Endothelial cell of umbilical vein (primary cell): Measurements from ENCODE around the gene SP140.

ENCODE experiments used
- EZH2 ChIP-seq: IDR thresholded peaks from 2 replicates; pipeline ENCODE4 v1.6.1; 2012; ENCODE audit warnings: borderline replicate concordance, low read depth, mild to moderate bottlenecking, moderate library complexity, low read length, inconsistent platforms; ENCODE audit not compliant: severe bottlenecking
- FOS ChIP-seq: IDR thresholded peaks from 2 replicates; pipeline ENCODE4 v1.6.1; 2011; ENCODE audit warnings: mild to moderate bottlenecking, low read length, moderate library complexity, borderline replicate concordance; ENCODE audit not compliant: insufficient read depth
- JUN ChIP-seq: IDR thresholded peaks from 2 replicates; pipeline ENCODE4 v1.6.1; 2011; ENCODE audit warnings: borderline replicate concordance, low read depth; ENCODE audit not compliant: insufficient read length, insufficient read depth
- POLR2A ChIP-seq: IDR thresholded peaks from 2 replicates; pipeline ENCODE4 v1.6.1; 2012; ENCODE audit warnings: low read depth, mild to moderate bottlenecking, control low read depth, low read length
- TF ChIP-seq, protein P1 (sequence below), 2 donors: IDR thresholded peaks; 1 replicate in 1 of 2; 2 replicates in 1 of 2; pipeline ENCODE4 v1.5.1; 2011; ENCODE audit warnings: low read length in 2 of 2, mild to moderate bottlenecking in 2 of 2, moderate library complexity in 2 of 2, control low read depth in 1 of 2, inconsistent platforms in 1 of 2, low read depth in 1 of 2; ENCODE audit not compliant: insufficient read depth in 1 of 2; ENCODE audit errors: extremely low read depth in 1 of 2

DNA sequence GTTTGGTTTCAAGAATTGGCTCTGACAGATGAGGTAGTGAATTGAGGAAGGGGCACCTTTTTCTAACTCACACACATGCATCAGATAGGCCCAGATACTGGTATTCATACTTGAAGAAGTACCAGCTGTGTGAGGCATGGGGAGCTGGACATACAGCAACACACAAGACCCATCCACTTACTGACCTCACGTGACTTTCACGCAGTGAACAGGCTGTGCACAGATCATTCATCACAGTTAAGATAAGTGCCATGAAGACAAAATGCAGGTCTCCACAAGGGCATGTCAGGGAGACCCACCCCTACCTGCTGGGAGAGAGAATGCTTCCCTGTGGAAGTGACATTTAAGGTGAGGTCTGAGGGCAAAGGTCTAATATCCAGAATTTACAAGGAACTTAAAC is 44.3 kb upstream of the SP140 start:
- TF ChIP-seq, protein P1, sequence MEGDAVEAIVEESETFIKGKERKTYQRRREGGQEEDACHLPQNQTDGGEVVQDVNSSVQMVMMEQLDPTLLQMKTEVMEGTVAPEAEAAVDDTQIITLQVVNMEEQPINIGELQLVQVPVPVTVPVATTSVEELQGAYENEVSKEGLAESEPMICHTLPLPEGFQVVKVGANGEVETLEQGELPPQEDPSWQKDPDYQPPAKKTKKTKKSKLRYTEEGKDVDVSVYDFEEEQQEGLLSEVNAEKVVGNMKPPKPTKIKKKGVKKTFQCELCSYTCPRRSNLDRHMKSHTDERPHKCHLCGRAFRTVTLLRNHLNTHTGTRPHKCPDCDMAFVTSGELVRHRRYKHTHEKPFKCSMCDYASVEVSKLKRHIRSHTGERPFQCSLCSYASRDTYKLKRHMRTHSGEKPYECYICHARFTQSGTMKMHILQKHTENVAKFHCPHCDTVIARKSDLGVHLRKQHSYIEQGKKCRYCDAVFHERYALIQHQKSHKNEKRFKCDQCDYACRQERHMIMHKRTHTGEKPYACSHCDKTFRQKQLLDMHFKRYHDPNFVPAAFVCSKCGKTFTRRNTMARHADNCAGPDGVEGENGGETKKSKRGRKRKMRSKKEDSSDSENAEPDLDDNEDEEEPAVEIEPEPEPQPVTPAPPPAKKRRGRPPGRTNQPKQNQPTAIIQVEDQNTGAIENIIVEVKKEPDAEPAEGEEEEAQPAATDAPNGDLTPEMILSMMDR (IDR thresholded peaks at IDR 0.05; ENCODE audit: extremely low read depth in 1 of 2, insufficient read depth in 1 of 2, low read depth in 1 of 2, low read length in 2 of 2) = no peak
- TF ChIP-seq FOS (no peak), JUN (no peak), POLR2A (no peak), EZH2 (no peak)
